HepG2 (cell line): Measurements from ENCODE around the gene FARSB. TPM values are rescaled to one million over a fixed set of nuclear protein-coding genes. Genes with fewer than 3 reads are reported as not detected.
A peak's percentile ranks its signal among the peaks of the same experiment; 100 is the strongest.

Source experiments
- ASH2L ChIP-seq: fragments of 300-600, 200-600 bp; sonication (generic); IDR thresholded peaks from 2 replicates; pipeline ENCODE4 v1.7.0; 2017; ENCODE audit warnings: low read depth, mild to moderate bottlenecking, moderate library complexity, mixed read lengths, low read length; ENCODE audit not compliant: insufficient read length
- ATF4 ChIP-seq, 2 experiments: fragments of 450-650 bp in 1 of 2; sonication (generic) in 1 of 2; formaldehyde crosslinking; IDR thresholded peaks; 2 replicates each; pipeline versions ENCODE4 v1.5.0 to v1.8.0; 2020 to 2022; ENCODE audit warnings: mild to moderate bottlenecking in 1 of 2, missing genetic modification reagents in 1 of 2
- CSRNP2 ChIP-seq: sonication (generic); formaldehyde crosslinking; conservative IDR thresholded peaks from 2 replicates; pipeline ENCODE4 v1.8.0; 2022; ENCODE audit warnings: low read depth, missing genetic modification reagents
- MXD1 ChIP-seq: sonication (generic); formaldehyde crosslinking; IDR thresholded peaks from 2 replicates; pipeline ENCODE4 v1.4.0; 2020; ENCODE audit warnings: mild to moderate bottlenecking, missing genetic modification reagents
- SALL2 ChIP-seq: sonication (generic); formaldehyde crosslinking; IDR thresholded peaks from 2 replicates; pipeline ENCODE4 v1.8.1; 2023; ENCODE audit warnings: mild to moderate bottlenecking, missing genetic modification reagents, inconsistent platforms
- TFDP1 ChIP-seq: IDR thresholded peaks from 2 replicates; pipeline ENCODE4 v1.6.1; 2016; ENCODE audit warnings: missing compliant biosample characterization, missing genetic modification reagents, borderline replicate concordance
- ZBTB34 ChIP-seq: sonication (generic); formaldehyde crosslinking; IDR thresholded peaks from 2 replicates; pipeline ENCODE4 v1.8.0; 2022; ENCODE audit warnings: mild to moderate bottlenecking, missing genetic modification reagents
- ZEB1 ChIP-seq: IDR thresholded peaks from 2 replicates; pipeline ENCODE4 v1.6.1; 2012; ENCODE audit warnings: mild to moderate bottlenecking, low read depth, inconsistent platforms; ENCODE audit not compliant: insufficient replicate concordance
- ZNF142 ChIP-seq: sonication (generic); formaldehyde crosslinking; IDR thresholded peaks from 2 replicates; pipeline ENCODE4 v1.4.0; 2020; ENCODE audit warnings: missing genetic modification reagents
- ZNF234 ChIP-seq: sonication (generic); formaldehyde crosslinking; conservative IDR thresholded peaks from 2 replicates; pipeline ENCODE4 v1.5.1; 2020; ENCODE audit warnings: mild to moderate bottlenecking, missing genetic modification reagents
- ZNF263 ChIP-seq: sonication (generic); formaldehyde crosslinking; IDR thresholded peaks from 2 replicates; pipeline ENCODE4 v1.4.0; 2020; ENCODE audit warnings: missing genetic modification reagents
- polyA plus RNA-seq, 8 experiments: library from polyadenylated mRNA; depleted of rRNA in 3 of 8; stranded (reverse) in 7 of 8; unstranded in 1 of 8; fragments of >200 nt; fragmentation: Illumina TruSeq in 4 of 8; extraction: Trizol in 4 of 8; gene quantifications; 2 replicates each; pipeline versions ENCODE4 v1.2.1 to v1.2.3, GENCODE V29; 2011 to 2016; ENCODE audit warnings: low read depth in 4 of 8, missing spikeins in 1 of 8, mixed read lengths in 1 of 8; ENCODE audit not compliant: insufficient read depth in 1 of 8
- total RNA-seq, 5 experiments: library from RNA; depleted of rRNA; stranded (reverse); fragments of >200 nt; fragmentation: Illumina TruSeq; extraction: Trizol; gene quantifications; 2 replicates each; pipeline ENCODE4 v1.2.3, GENCODE V29; 2016; ENCODE audit warnings: low read depth in 1 of 5

FARSB gene
- total and polyA plus RNA-seq, 2 of the 13 experiments (the other 11 are each of a cell fraction or from before 2014, with no cell fraction given): 23.3 to 45.9 TPM

- TF ChIP-seq ZBTB34 (CRISPR knock-in tag) (peak; percentile 86), ZNF263 (CRISPR knock-in tag) (peak; percentile 77), ZNF234 (CRISPR knock-in tag) (0 out of 2 replicates have a peak, but pooled peaks have one; percentile 68), ZNF142 (CRISPR knock-in tag) (peak; percentile 62; the same call in 1 of the 2 replicates), ZEB1 (no peak), ASH2L (peak; percentile 81), MXD1 (peak; percentile 96), TFDP1 (peak; percentile 91; the same call in 1 of the 2 replicates), SALL2 (CRISPR knock-in tag) (no peak), ATF4 (CRISPR knock-in tag; IDR thresholded peaks at IDR 0.05) (no peak; a peak in 2 of 4 replicates), CSRNP2 (CRISPR knock-in tag) (no peak)
These were observed 15.6 kb upstream of the FARSB start, which contains the start of gene MOGAT1 (continued) for GRCh38 chr2:222671259-222672067.
